MM.1S (cell line): ENCODE data around the gene TM9SF4.

ENCODE experiments used
- DNase-seq: peaks from one replicate; pipeline ENCODE4 v3.0.0-alpha.2; 2015
- H2AFZ ChIP-seq: fragments of 300-600 bp; sonication (generic); 2 replicates; pipeline ENCODE4 v1.6.0; 2016; ENCODE audit warnings: antibody characterized with exemption, low read length
- H3F3A ChIP-seq: fragments of 300-600 bp; sonication (generic); 2 replicates; pipeline ENCODE4 v1.6.1; 2016; ENCODE audit warnings: mild to moderate bottlenecking, antibody characterized with exemption, low read length, moderate library complexity, mixed read lengths; ENCODE audit not compliant: insufficient read depth
- H3K27ac ChIP-seq: fragments of 300-600 bp; sonication (generic); 2 replicates; pipeline ENCODE4 v1.5.1; 2016; ENCODE audit warnings: mild to moderate bottlenecking, low read length
- H3K27me3 ChIP-seq: fragments of 300-600 bp; sonication (generic); replicated peaks from 2 replicates; pipeline ENCODE4 v1.6.0; 2016; ENCODE audit warnings: low read length; ENCODE audit not compliant: insufficient read depth
- H3K36me3 ChIP-seq: fragments of 300-600 bp; sonication (generic); replicated peaks from 2 replicates; pipeline ENCODE4 v1.6.1; 2016; ENCODE audit warnings: mild to moderate bottlenecking, low read length, mixed read lengths; ENCODE audit not compliant: insufficient read depth
- H3K4me1 ChIP-seq: fragments of 300-600 bp; sonication (generic); 2 replicates; pipeline ENCODE4 v1.6.1; 2016; ENCODE audit warnings: low read length, mixed read lengths
- H3K4me2 ChIP-seq: fragments of 300-600 bp; sonication (generic); 2 replicates; pipeline ENCODE4 v1.6.0; 2016; ENCODE audit warnings: low read depth, low read length
- H3K4me3 ChIP-seq: fragments of 300-600 bp; sonication (generic); 2 replicates; pipeline ENCODE4 v1.5.1; 2016; ENCODE audit warnings: low read length, mixed read lengths
- H3K79me2 ChIP-seq: fragments of 300-600 bp; sonication (generic); 2 replicates; pipeline ENCODE4 v1.6.1; 2016; ENCODE audit warnings: mixed run types, low read length, mixed read lengths
- H3K9ac ChIP-seq: fragments of 300-600 bp; sonication (generic); 2 replicates; pipeline ENCODE4 v1.6.1; 2016; ENCODE audit warnings: low read length, mixed read lengths
- H3K9me2 ChIP-seq: fragments of 300-600 bp; sonication (generic); replicated peaks from 2 replicates; pipeline ENCODE4 v1.6.1; 2016; ENCODE audit warnings: mild to moderate bottlenecking, low read length, mixed read lengths; ENCODE audit not compliant: insufficient read depth
- H3K9me3 ChIP-seq: fragments of 300-600 bp; sonication (generic); replicated peaks from 2 replicates; pipeline ENCODE4 v1.6.1; 2016; ENCODE audit warnings: mild to moderate bottlenecking, low read length, mixed read lengths; ENCODE audit not compliant: insufficient read depth
- H4K20me1 ChIP-seq: fragments of 300-600 bp; sonication (generic); 2 replicates; pipeline ENCODE4 v1.6.1; 2016; ENCODE audit warnings: mild to moderate bottlenecking, low read length, moderate library complexity, mixed read lengths; ENCODE audit not compliant: insufficient read depth
- CTCF ChIP-seq: fragments of 300-600 bp; sonication (generic); IDR thresholded peaks from 2 replicates; pipeline ENCODE4 v1.5.1; 2016; ENCODE audit warnings: antibody characterized with exemption, low read length, mixed read lengths
- EZH2 ChIP-seq: fragments of 300-600 bp; sonication (generic); optimal IDR thresholded peaks from 2 replicates; pipeline ENCODE3; 2017; ENCODE audit warnings: low read depth, mild to moderate bottlenecking, antibody characterized with exemption, low read length, mixed read lengths
- EZH2phosphoT487 ChIP-seq: fragments of 300-600 bp; sonication (generic); IDR thresholded peaks from 2 replicates; pipeline ENCODE4 v1.6.1; 2018; ENCODE audit warnings: antibody characterized with exemption, low read length

The TM9SF4 gene

DNA sequence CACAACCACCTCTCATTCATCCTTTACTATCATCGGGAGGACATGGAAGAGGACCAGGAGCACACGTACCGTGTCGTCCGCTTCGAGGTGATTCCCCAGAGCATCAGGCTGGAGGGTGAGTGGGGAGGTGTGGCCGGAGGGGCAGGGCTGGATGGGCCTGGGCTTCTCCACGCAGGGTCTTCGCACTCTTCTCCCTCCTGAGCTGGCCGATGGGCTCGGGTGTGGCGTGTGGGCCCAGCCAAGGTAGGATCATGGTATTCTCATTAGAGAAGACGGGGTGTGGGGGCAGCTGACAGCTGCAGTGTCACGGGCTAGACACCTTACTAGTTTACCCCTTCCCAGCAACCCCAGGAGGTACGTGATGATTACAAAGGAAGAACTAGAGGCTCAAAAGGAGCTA, 33.5 kb downstream of the TM9SF4 start:
- H3K27ac ChIP-seq, result no peak overlapping the region
- no peak overlapping the region for H3K4me3 ChIP-seq
- H3K9me3 ChIP-seq, result no peaks in the 10 kb centered on the region
- H3K4me2 ChIP-seq, result no peak overlapping the region
- H3K9me2 ChIP-seq, result no peaks in the 10 kb centered on the region
- H4K20me1 ChIP-seq, result no peaks in the 10 kb centered on the region
- 0 out of 2 replicates have a peak, but pooled peaks cover 3% of the 10 kb centered on the region for H3K79me2 ChIP-seq
- H2AFZ ChIP-seq, result no peak overlapping the region
- DNase-seq, result no peak
- H3K9ac ChIP-seq, result no peak overlapping the region
- no peaks in the 10 kb centered on the region for H3F3A ChIP-seq
- no peaks in the 10 kb centered on the region for H3K27me3 ChIP-seq
- H3K36me3 ChIP-seq, result no peaks in the 10 kb centered on the region; the same call in 1 of the 2 replicates
- TF ChIP-seq CTCF, result no peak
- TF ChIP-seq EZH2phosphoT487, result no peak
- no peak for TF ChIP-seq EZH2
- H3K4me1 ChIP-seq, result no peaks in the 10 kb centered on the region

GRCh38 chr20:32144898-32145662, 35.6 kb downstream of the TM9SF4 start:
- H3K9ac ChIP-seq, result no peak overlapping the region
- H4K20me1 ChIP-seq, result no peaks in the 10 kb centered on the region

GRCh38 chr20:32149566-32150170, 40.2 kb downstream of the TM9SF4 start:
- Histone ChIP-seq H3K4me2 (no peak overlapping the region), H3K27me3 (no peaks in the 10 kb centered on the region), H3F3A (no peaks in the 10 kb centered on the region), H3K4me1 (no peaks in the 10 kb centered on the region), H3K4me3 (no peak overlapping the region), H3K9me3 (no peaks in the 10 kb centered on the region), H3K79me2 (no peaks in the 10 kb centered on the region), H4K20me1 (no peaks in the 10 kb centered on the region), H3K36me3 (no peaks in the 10 kb centered on the region), H3K9me2 (no peaks in the 10 kb centered on the region), H2AFZ (no peak overlapping the region), H3K9ac (no peak overlapping the region), H3K27ac (no peak overlapping the region)
- DNase-seq, result no peak
- TF ChIP-seq EZH2phosphoT487, result no peak

More at GRCh38 chr20:32144898-32145662, 35.6 kb downstream of the TM9SF4 start:
- 0 out of 2 replicates have a peak, but pooled peaks cover 3% of the 10 kb centered on the region for H3K79me2 ChIP-seq
- H3K9me2 ChIP-seq, result no peaks in the 10 kb centered on the region
- no peak for DNase-seq
- H3K27me3 ChIP-seq, result no peaks in the 10 kb centered on the region
- H3K27ac ChIP-seq, result no peak overlapping the region
- no peak overlapping the region for H3K4me3 ChIP-seq
- H2AFZ ChIP-seq, result no peak overlapping the region
- no peak overlapping the region for H3K4me2 ChIP-seq
- no peak for TF ChIP-seq CTCF
- no peak for TF ChIP-seq EZH2
- no peak for TF ChIP-seq EZH2phosphoT487
- no peaks in the 10 kb centered on the region for H3K9me3 ChIP-seq
- H3K4me1 ChIP-seq, result no peaks in the 10 kb centered on the region
- H3F3A ChIP-seq, result no peaks in the 10 kb centered on the region
- no peaks in the 10 kb centered on the region for H3K36me3 ChIP-seq

DNA sequence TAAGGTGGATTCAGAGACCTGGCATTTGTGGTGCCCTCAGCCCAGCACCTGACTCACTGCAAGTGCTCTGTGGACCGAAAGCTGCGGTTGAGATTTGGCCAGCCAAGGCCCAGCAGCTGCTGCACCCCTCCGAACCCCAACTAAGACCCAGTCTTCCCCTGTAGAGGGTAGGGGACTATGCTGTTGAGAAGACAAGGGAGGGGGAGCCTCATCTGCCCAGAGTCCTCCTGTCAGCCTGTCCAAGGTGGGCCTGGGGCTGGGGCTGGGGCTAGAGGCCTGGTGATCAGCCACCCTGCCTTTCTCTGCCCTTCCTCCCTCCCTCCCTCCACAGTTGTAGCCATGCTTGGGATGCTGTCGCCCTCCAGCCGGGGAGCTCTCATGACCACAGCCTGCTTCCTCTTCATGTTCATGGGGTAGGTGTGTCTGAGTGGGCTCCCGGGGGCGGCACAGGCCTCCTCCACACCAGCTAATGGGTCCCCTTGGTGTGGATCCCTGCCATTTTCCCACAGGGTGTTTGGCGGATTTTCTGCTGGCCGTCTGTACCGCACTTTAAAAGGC, 40.9 kb downstream of the TM9SF4 start:
- Histone ChIP-seq H4K20me1 (no peaks in the 10 kb centered on the region), H3K27me3 (no peaks in the 10 kb centered on the region), H3K79me2 (no peaks in the 10 kb centered on the region), H3K36me3 (no peaks in the 10 kb centered on the region), H3F3A (no peaks in the 10 kb centered on the region), H3K9me2 (no peaks in the 10 kb centered on the region), H2AFZ (no peak overlapping the region), H3K9ac (no peak overlapping the region), H3K4me2 (no peak overlapping the region), H3K4me3 (no peak overlapping the region), H3K4me1 (no peaks in the 10 kb centered on the region), H3K9me3 (no peaks in the 10 kb centered on the region), H3K27ac (no peak overlapping the region)
- DNase-seq, result no peak
- TF ChIP-seq EZH2 (no peak), EZH2phosphoT487 (no peak), CTCF (no peak)
